GM12875 (cell line): ENCODE measurements around the gene TBX1.

Source experiments
- H3K4me3 ChIP-seq: one replicate; pipeline ENCODE4 v1.5.1; 2011; ENCODE audit warnings: low read depth, low read length, control low read depth
- CTCF ChIP-seq: IDR thresholded peaks from 2 replicates; pipeline ENCODE4 v1.5.1; 2011; ENCODE audit warnings: low read depth, mild to moderate bottlenecking, control low read depth, inconsistent platforms, low read length, moderate library complexity, borderline replicate concordance; ENCODE audit not compliant: insufficient read depth

The TBX1 gene

DNA sequence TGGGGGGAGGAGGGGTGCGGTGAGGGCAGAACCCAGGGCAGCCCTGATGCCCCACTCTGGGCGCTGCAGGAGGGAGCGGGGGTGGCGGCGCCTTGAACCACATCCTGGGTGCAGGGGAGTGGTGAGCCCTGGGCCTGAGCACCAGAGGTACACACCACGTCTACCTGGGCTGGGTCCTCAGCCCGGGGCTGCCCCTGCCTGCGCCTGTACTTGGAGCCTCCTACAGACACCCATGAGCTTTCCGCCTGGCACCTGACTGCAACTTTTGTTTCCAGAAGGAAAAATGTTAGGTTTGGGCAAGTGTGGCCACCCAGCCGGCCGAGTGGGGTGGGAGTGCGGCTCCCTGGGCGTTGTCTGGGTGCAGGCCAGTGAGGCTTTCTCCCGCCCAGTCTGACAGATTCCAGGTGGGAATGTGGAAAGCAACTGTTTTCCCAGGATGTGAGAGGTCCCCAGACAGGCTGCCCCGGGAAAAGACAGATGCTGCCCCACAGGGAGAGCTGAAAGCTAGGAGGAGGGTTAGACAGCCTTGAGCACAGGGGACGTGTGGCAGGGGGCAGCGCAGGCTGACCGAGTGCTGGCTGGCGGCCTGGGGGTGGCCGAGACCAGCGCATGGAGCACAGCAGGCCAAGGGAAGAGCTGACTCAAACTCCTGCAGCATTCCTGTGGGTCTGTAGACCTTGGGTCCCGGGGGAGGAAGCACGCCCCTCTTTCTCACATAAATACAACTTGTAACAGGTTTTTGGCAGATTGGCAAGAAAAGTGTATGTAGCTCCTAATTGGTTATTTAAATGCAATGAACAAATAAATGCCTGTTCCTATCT lies 50.0 kb downstream of the TBX1 start:
- no peak for TF ChIP-seq CTCF
- H3K4me3 ChIP-seq = no peak overlapping the region

GRCh38 chr22:19811211-19811621 lies 50.6 kb downstream of the TBX1 start:
- H3K4me3 ChIP-seq = no peak overlapping the region
- TF ChIP-seq CTCF = no peak

DNA sequence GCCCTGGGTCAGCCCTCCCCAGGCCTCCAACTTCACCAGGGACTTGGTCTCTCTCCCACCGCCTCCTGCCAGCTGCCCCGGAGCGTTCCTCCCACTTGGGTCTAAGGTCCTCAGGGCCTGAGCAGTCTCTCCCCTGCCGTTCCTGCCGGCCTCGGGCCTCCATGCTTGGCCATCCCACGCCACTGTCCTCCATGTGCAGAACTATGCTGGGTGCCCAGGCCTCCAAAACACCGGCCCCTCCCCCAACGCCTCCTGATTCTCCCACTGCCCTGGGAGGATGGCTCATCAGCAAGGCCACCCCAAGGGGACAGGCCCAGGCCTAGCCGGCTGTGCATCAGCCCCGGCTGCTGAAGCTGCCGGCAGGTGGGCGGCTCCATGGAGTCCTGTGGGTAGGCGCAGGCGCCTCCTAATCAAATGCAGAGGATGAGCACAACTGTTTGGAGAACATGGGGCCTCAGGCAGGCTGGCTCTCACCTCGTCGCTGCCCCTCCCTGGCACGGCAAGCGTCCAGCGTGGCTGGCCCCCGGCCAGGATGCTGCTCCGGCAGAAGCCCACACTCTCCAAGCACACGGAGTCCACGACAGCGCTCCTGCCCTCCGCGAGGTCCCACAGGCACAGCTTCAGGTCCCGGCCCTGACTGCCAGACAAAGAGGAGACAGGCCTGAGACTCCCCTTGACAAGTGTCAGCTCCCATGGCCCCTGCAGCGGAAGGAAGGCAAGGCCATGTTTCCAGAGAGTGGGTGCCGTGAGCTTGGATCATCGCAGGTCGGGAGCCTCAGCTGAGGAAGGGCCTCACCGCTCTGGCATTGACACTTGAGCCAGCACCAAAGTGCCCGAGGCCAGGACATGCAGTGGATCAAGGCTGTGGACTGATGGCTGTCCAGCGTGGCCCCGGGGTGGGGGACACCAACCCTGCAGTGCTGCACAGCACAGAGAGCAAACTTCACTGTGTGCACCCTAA lies 51.5 kb downstream of the TBX1 start:
- no peak overlapping the region for H3K4me3 ChIP-seq
- TF ChIP-seq CTCF = no peak

DNA sequence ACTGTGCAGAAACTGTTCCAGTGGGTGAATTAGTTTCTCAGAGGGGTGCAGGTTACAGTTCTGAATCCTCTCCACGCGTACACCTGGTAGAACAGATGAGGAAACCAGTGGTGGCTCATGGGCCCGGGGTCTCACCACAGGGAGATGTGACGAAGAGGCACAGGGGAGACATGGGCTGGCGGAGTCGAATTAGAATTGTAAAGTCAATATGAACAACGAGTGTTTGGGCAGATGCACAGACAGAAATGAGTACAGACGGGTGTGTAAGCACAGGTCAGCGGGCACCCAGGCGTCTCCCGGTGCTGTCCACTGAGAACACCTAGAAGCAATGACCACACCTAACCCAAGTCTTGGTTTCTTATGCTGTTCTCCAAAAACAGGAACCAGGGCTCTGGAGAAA lies 52.3 kb downstream of the TBX1 start:
- TF ChIP-seq CTCF = no peak

DNA sequence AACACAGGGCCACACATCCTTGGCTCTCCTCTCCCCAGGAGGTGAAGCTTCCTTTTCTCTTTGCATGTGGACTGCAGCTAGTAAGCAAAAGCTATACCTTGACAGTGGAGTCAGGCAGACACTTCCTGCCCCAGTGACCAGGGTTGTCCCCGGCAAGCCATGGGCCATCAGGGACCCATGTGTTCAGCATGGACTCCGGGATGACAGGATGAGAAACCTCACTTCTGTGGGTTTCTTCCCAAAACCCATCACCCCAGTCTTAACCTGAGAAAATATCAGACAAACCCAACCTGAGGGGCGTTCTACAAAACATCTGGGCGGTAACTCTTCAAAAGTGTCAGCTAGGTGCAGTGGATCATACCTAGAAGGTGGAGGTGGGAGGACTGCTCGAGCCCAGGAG lies 53.9 kb downstream of the TBX1 start:
- no peak overlapping the region for H3K4me3 ChIP-seq
- TF ChIP-seq CTCF = no peak

More for the DNA sequence above, 52.3 kb downstream of the TBX1 start:
- no peak overlapping the region for H3K4me3 ChIP-seq

GRCh38 chr22:19815093-19815822 lies 54.7 kb downstream of the TBX1 start:
- no peak for TF ChIP-seq CTCF
- no peak overlapping the region for H3K4me3 ChIP-seq
